ENCODE data around the gene JAKMIP2.

JAKMIP2 gene

DNA sequence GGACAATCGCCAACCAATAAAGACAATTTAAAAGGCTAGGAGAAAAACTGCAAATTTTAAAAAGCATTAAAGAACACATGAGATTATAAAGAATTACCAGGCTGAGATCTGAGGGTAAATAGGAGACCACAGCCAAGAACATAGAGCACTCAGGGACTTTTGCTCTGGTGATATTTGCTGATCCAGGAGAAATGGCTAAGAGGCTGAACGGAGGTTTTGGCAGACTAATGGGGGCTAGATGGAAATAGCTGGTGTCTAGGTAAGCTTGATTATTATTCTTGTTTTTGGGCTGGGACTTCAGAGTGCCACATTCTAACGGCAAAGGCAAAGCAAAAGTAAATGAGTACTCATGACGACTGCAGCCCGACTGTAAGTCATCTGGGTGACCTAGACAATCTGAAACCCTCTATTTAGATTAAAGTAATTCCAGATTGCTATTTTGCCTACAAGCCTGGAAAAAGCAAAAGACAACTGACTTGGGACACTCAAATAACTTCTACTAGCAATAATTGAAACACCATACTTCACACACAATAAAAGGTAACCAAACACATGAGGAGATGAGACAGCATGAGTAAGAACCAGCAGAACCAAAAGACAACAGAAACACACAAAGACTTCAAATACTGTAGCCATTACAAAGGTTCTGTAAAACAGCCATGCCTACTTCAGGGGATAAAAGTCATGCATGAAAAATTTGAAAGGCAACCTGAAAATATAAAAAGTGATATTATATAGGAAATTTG is 68.8 kb downstream of the JAKMIP2 start:
- no peak for DNase-seq
- H3K27ac ChIP-seq (ENCODE audit: low read depth, low read length): no peak overlapping the region
- no CpG with 5 or more reads among the region's 5 CpGs for WGBS (ENCODE audit: extremely low coverage, insufficient coverage, low lambda C conversion rate)
- H2BK15ac ChIP-seq (replicated peaks; ENCODE audit: low read depth): no peak overlapping the region
- H2AK5ac ChIP-seq (ENCODE audit: low read length): no peak overlapping the region
- H3K56ac ChIP-seq (ENCODE audit: low read length): no peak overlapping the region
- no peak overlapping the region for H2BK120ac ChIP-seq (ENCODE audit: low read depth, low read length)
- H3K79me1 ChIP-seq (ENCODE audit: low read length): no peaks in the 10 kb centered on the region
- no peaks in the 10 kb centered on the region for H3K4me1 ChIP-seq (ENCODE audit: control insufficient read depth, low read depth, low read length)
- H3K4ac ChIP-seq (ENCODE audit: low read depth, low read length): no peak overlapping the region
- no peak overlapping the region for H3K4me2 ChIP-seq (ENCODE audit: low read length)
- H3K79me2 ChIP-seq (ENCODE audit: control insufficient read depth, insufficient read depth, low read length): no peaks in the 10 kb centered on the region
- no peak overlapping the region for H4K5ac ChIP-seq (ENCODE audit: low read length)
- H3K36me3 ChIP-seq (ENCODE audit: control insufficient read depth, insufficient read depth, low read length): no peaks in the 10 kb centered on the region
- H4K8ac ChIP-seq (ENCODE audit: low read depth, low read length): no peak overlapping the region
- no peak overlapping the region for H3K23ac ChIP-seq (ENCODE audit: low read length)
- H3K27me3 ChIP-seq (ENCODE audit: insufficient read depth, low read length, poor library complexity): no peaks in the 10 kb centered on the region
- no peak overlapping the region for H3K9ac ChIP-seq (ENCODE audit: low read length)
- H3K4me3 ChIP-seq (ENCODE audit: low read length): no peak overlapping the region
- H2BK5ac ChIP-seq (ENCODE audit: low read length): no peak overlapping the region
- no peak overlapping the region for H3K18ac ChIP-seq (ENCODE audit: low read length)

DNA sequence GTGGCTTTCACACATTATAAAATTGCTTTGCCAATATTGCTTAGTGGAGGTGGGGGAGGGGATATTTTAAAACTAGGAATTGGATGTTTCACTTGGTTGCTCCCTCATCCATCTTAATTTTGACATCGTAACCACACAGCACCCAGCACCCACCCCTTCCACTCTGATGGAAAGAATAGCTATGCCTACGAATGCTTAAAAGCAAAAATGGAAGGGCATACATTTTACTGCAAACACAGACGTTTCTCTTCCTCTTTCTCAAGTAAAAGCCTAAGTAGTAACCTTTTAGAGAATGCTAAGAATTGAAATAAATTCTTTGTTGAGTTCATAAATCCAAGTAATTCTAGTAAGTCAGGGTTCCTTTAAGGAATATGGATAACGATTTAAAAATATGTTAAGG is 69.9 kb downstream of the JAKMIP2 start:
- Histone ChIP-seq H3K56ac (ENCODE audit: low read length) (no peak overlapping the region), H2BK15ac (replicated peaks; ENCODE audit: low read depth) (no peak overlapping the region), H3K9ac (ENCODE audit: low read length) (no peak overlapping the region), H4K5ac (ENCODE audit: low read length) (no peak overlapping the region), H3K27ac (ENCODE audit: low read depth, low read length) (no peak overlapping the region), H3K79me2 (ENCODE audit: control insufficient read depth, insufficient read depth, low read length) (no peaks in the 10 kb centered on the region), H3K27me3 (ENCODE audit: insufficient read depth, low read length, poor library complexity) (no peaks in the 10 kb centered on the region), H2AK5ac (ENCODE audit: low read length) (no peak overlapping the region), H3K4me1 (ENCODE audit: control insufficient read depth, low read depth, low read length) (no peaks in the 10 kb centered on the region), H3K79me1 (ENCODE audit: low read length) (no peaks in the 10 kb centered on the region), H3K4ac (ENCODE audit: low read depth, low read length) (no peak overlapping the region), H3K18ac (ENCODE audit: low read length) (no peak overlapping the region), H2BK5ac (ENCODE audit: low read length) (no peak overlapping the region), H3K36me3 (ENCODE audit: control insufficient read depth, insufficient read depth, low read length) (no peaks in the 10 kb centered on the region), H2BK120ac (ENCODE audit: low read depth, low read length) (no peak overlapping the region), H3K4me3 (ENCODE audit: low read length) (no peak overlapping the region), H4K8ac (ENCODE audit: low read depth, low read length) (no peak overlapping the region), H3K23ac (ENCODE audit: low read length) (no peak overlapping the region), H3K4me2 (ENCODE audit: low read length) (no peak overlapping the region)
- WGBS (ENCODE audit: extremely low coverage, insufficient coverage, low lambda C conversion rate): no CpG with 5 or more reads among the region's 4 CpGs
- no peak for DNase-seq

DNA sequence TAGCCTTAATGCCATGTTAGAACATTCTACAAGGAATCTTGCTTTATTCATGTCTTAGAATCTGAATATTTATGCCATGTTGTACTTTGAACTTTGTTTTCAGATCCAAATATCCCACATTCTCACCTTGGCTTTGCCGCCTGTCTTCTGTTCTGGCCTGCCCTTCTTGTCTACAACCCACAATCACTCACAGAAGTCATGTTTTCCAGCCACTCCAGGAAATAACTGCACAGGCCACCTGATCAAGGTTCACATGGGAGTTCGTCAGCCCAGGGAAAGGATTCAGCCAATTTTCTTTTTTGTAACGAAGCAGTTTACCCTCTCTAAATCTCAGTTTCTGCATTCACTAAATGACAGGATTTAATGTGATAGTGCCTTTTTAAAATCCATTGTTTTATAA is 70.5 kb downstream of the JAKMIP2 start:
- Histone ChIP-seq H3K9ac (ENCODE audit: low read length) (no peak overlapping the region), H3K23ac (ENCODE audit: low read length) (no peak overlapping the region), H2AK5ac (ENCODE audit: low read length) (no peak overlapping the region), H3K27me3 (ENCODE audit: insufficient read depth, low read length, poor library complexity) (no peaks in the 10 kb centered on the region), H3K79me2 (ENCODE audit: control insufficient read depth, insufficient read depth, low read length) (no peaks in the 10 kb centered on the region), H3K79me1 (ENCODE audit: low read length) (no peaks in the 10 kb centered on the region), H2BK5ac (ENCODE audit: low read length) (no peak overlapping the region), H3K27ac (ENCODE audit: low read depth, low read length) (no peak overlapping the region), H3K4me2 (ENCODE audit: low read length) (no peak overlapping the region), H3K4me1 (ENCODE audit: control insufficient read depth, low read depth, low read length) (no peaks in the 10 kb centered on the region), H3K56ac (ENCODE audit: low read length) (no peak overlapping the region), H4K5ac (ENCODE audit: low read length) (no peak overlapping the region), H3K36me3 (ENCODE audit: control insufficient read depth, insufficient read depth, low read length) (no peaks in the 10 kb centered on the region), H3K4ac (ENCODE audit: low read depth, low read length) (no peak overlapping the region), H3K4me3 (ENCODE audit: low read length) (no peak overlapping the region), H4K8ac (ENCODE audit: low read depth, low read length) (no peak overlapping the region), H3K18ac (ENCODE audit: low read length) (no peak overlapping the region), H2BK15ac (replicated peaks; ENCODE audit: low read depth) (no peak overlapping the region), H2BK120ac (ENCODE audit: low read depth, low read length) (no peak overlapping the region)
- WGBS (ENCODE audit: extremely low coverage, insufficient coverage, low lambda C conversion rate): no CpG with 5 or more reads among the region's 3 CpGs
- no peak for DNase-seq

DNA sequence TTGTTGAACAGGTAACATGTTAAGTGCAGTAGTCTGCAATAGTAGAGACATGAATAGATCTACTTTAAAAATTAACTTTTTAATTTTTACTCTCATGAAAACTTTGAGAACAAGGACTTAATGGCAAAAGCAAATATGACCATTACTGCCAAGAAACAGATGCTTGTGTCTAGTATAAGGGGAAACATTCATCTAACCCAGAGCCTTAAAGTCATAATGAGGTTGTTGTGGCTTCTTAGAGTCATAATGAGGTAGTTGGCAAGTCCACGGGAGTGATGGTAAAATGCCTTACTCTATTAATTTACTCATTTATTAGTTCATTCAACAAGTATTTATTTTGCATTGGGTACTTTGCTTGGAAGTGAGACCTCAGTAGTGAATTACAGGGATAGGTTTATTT is 71.5 kb downstream of the JAKMIP2 start:
- no CpG with 5 or more reads among the region's 1 CpG for WGBS (ENCODE audit: extremely low coverage, insufficient coverage, low lambda C conversion rate)

DNA sequence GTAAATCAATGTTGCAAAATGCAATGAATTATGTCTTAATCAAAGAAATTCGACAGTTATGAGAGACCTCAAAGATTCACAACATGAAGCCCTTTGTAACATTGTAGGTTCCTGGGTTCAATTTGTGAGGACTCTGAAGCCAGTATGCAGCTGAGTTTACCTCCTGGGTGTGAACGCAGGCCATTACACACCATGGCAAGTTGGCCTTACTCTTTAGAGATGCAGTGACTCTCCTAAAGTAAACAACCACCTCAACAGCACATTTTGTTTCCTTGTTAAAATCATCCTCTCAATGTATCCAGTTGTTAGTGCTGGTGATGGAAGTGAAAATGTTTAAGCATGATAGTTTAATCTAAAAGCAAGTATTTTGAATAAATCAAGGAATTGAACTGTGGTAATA is 73.8 kb downstream of the JAKMIP2 start:
- no CpG with 5 or more reads among the region's 2 CpGs for WGBS (ENCODE audit: extremely low coverage, insufficient coverage, low lambda C conversion rate)
- Histone ChIP-seq H3K79me1 (ENCODE audit: low read length) (no peaks in the 10 kb centered on the region), H2BK120ac (ENCODE audit: low read depth, low read length) (no peak overlapping the region), H3K56ac (ENCODE audit: low read length) (no peak overlapping the region), H2AK5ac (ENCODE audit: low read length) (no peak overlapping the region), H3K18ac (ENCODE audit: low read length) (no peak overlapping the region), H3K36me3 (ENCODE audit: control insufficient read depth, insufficient read depth, low read length) (no peaks in the 10 kb centered on the region), H2BK15ac (replicated peaks; ENCODE audit: low read depth) (no peak overlapping the region), H3K79me2 (ENCODE audit: control insufficient read depth, insufficient read depth, low read length) (no peaks in the 10 kb centered on the region), H4K5ac (ENCODE audit: low read length) (no peak overlapping the region), H3K9ac (ENCODE audit: low read length) (no peak overlapping the region), H4K8ac (ENCODE audit: low read depth, low read length) (no peak overlapping the region), H3K23ac (ENCODE audit: low read length) (no peak overlapping the region), H3K4ac (ENCODE audit: low read depth, low read length) (no peak overlapping the region), H3K27ac (ENCODE audit: low read depth, low read length) (no peak overlapping the region), H3K27me3 (ENCODE audit: insufficient read depth, low read length, poor library complexity) (no peaks in the 10 kb centered on the region), H3K4me3 (ENCODE audit: low read length) (no peak overlapping the region), H3K4me1 (ENCODE audit: control insufficient read depth, low read depth, low read length) (no peaks in the 10 kb centered on the region), H2BK5ac (ENCODE audit: low read length) (no peak overlapping the region), H3K4me2 (ENCODE audit: low read length) (no peak overlapping the region)
- DNase-seq: peak; percentile 17

More for the DNA sequence above, 71.5 kb downstream of the JAKMIP2 start:
- H3K4me3 ChIP-seq (ENCODE audit: low read length): no peak overlapping the region
- H3K79me1 ChIP-seq (ENCODE audit: low read length): no peaks in the 10 kb centered on the region
- DNase-seq: no peak
- H2BK15ac ChIP-seq (replicated peaks; ENCODE audit: low read depth): no peak overlapping the region
- no peak overlapping the region for H3K23ac ChIP-seq (ENCODE audit: low read length)
- no peak overlapping the region for H3K56ac ChIP-seq (ENCODE audit: low read length)
- H3K79me2 ChIP-seq (ENCODE audit: control insufficient read depth, insufficient read depth, low read length): no peaks in the 10 kb centered on the region
- no peak overlapping the region for H2BK5ac ChIP-seq (ENCODE audit: low read length)
- H3K36me3 ChIP-seq (ENCODE audit: control insufficient read depth, insufficient read depth, low read length): no peaks in the 10 kb centered on the region
- H3K4me2 ChIP-seq (ENCODE audit: low read length): no peak overlapping the region
- no peaks in the 10 kb centered on the region for H3K4me1 ChIP-seq (ENCODE audit: control insufficient read depth, low read depth, low read length)
- no peak overlapping the region for H2BK120ac ChIP-seq (ENCODE audit: low read depth, low read length)
- H3K27me3 ChIP-seq (ENCODE audit: insufficient read depth, low read length, poor library complexity): no peaks in the 10 kb centered on the region
- H4K8ac ChIP-seq (ENCODE audit: low read depth, low read length): no peak overlapping the region
- H4K5ac ChIP-seq (ENCODE audit: low read length): no peak overlapping the region
- no peak overlapping the region for H3K9ac ChIP-seq (ENCODE audit: low read length)
- H3K4ac ChIP-seq (ENCODE audit: low read depth, low read length): no peak overlapping the region
- H3K27ac ChIP-seq (ENCODE audit: low read depth, low read length): no peak overlapping the region
- no peak overlapping the region for H3K18ac ChIP-seq (ENCODE audit: low read length)
- no peak overlapping the region for H2AK5ac ChIP-seq (ENCODE audit: low read length)

DNA sequence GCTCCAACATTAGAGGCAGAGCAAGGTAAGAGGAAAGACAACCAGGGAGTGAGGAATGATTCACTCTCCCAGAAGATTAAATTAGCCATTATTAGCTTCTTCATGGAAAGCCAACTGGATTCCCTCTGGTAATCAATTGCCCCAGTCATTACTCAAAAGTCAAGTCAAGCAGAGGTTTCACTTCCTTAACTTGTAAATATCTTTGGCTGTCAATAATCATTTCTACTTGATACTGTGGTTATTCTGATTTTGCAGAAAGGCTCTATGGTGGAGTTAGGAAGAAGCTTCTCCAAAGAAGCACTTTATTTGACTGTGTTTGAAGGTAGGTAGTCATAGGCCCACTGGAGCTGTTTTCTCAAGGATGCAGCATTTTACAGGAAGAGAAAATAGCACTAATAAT is 78.0 kb downstream of the JAKMIP2 start:
- H3K23ac ChIP-seq (ENCODE audit: low read length): no peak overlapping the region
- no peaks in the 10 kb centered on the region for H3K36me3 ChIP-seq (ENCODE audit: control insufficient read depth, insufficient read depth, low read length)
- no peak overlapping the region for H2BK15ac ChIP-seq (replicated peaks; ENCODE audit: low read depth)
- H3K4ac ChIP-seq (ENCODE audit: low read depth, low read length): no peak overlapping the region
- no peak overlapping the region for H3K9ac ChIP-seq (ENCODE audit: low read length)
- no peak overlapping the region for H3K4me2 ChIP-seq (ENCODE audit: low read length)
- H3K27me3 ChIP-seq (ENCODE audit: insufficient read depth, low read length, poor library complexity): no peaks in the 10 kb centered on the region
- H2BK120ac ChIP-seq (ENCODE audit: low read depth, low read length): no peak overlapping the region
- H4K5ac ChIP-seq (ENCODE audit: low read length): no peak overlapping the region
- no peak overlapping the region for H4K8ac ChIP-seq (ENCODE audit: low read depth, low read length)
- no peaks in the 10 kb centered on the region for H3K79me1 ChIP-seq (ENCODE audit: low read length)
- H3K18ac ChIP-seq (ENCODE audit: low read length): no peak overlapping the region
- no peak overlapping the region for H2BK5ac ChIP-seq (ENCODE audit: low read length)
- DNase-seq: no peak
- H3K79me2 ChIP-seq (ENCODE audit: control insufficient read depth, insufficient read depth, low read length): no peaks in the 10 kb centered on the region
- no peak overlapping the region for H2AK5ac ChIP-seq (ENCODE audit: low read length)
- no peak overlapping the region for H3K4me3 ChIP-seq (ENCODE audit: low read length)
- no peak overlapping the region for H3K27ac ChIP-seq (ENCODE audit: low read depth, low read length)
- no peaks in the 10 kb centered on the region for H3K4me1 ChIP-seq (ENCODE audit: control insufficient read depth, low read depth, low read length)
- no peak overlapping the region for H3K56ac ChIP-seq (ENCODE audit: low read length)
